Activated CD4-positive, alpha-beta T cell treated with anti-CD3 and anti-CD28 coated beads, Interleukin-2, amount 50 U/mL, for 48 hours (primary cell): Measurements from ENCODE around the gene SLC17A1.

Source experiments
- DNase-seq, 2 experiments: peaks; one replicate each; pipeline ENCODE4 v3.0.0-alpha.2; 2020

Gene SLC17A1

DNA sequence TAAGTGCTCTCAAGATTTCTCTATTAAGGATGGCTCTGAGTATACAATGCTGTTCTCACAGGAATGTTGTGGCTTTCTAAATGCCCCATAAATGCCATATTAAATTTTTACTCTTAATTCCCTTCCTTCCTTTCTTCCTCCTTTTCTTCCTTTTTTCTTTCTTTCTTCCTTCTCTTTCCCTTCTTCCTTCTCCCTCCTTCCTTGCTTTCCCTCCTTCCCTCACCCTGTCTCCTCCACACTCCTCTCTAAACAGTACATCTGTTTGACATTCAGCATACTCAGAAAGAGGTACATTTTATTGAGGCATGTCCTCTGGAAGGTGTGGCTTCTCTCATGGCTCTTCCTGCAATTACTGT, 433 bp upstream of the SLC17A1 start:
- DNase-seq = no peak

DNA sequence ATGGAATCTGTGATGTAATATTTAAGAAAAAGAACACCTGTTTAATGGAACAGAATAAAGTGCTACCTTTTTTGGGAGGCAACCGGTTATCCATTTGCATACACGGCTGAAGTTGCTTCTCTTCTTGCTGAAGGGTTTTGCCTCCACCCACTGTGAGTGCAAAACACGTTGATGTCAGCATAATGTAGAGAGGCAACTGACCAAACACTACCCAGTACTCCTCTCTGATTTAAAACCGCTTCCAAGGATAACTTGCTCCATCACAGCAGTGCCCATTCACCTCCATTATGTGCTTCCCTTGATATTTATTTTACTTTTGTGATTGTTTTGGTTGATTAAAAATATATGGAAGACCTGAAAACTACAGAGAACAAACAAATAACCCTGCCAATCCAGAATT, 1.4 kb downstream of the SLC17A1 start:
- DNase-seq = no peak

DNA sequence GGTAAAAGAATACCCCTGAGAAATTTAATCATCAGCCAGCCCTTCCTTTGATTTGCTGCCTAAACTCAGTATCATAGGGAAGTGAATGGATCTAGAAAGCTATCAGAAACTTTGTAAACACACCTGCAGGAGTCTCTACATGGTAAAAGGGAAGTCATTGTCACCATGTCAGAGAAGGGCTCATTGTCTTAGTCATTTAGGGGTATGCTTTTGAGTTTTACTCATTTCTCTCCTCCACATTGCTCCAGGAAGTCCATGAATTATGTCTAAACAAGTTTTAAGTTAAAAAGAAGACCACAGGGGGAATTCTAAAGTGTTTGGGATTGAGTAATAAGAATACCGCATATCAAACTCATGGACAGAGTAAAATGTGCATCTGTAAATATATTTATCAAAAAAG, 2.5 kb downstream of the SLC17A1 start:
- no peak for DNase-seq

DNA sequence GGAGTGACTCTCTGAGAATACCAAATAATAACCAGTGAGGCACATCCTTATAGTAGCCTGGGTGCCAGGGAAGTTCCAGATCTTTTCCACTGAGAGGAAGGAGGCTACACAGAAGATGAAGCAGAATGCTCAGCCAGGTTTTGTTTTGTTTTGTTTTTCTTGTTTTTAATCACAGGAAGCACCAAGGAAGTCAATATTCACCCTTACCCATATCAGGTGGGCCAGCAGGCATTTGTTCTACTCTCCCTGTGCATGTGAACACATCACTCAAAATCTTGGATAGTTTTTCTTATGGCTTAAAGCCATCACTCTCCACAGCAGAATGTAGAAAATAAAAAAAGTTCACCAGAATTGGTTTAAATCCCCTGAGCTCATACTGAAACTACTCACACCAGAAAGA, 10.5 kb downstream of the SLC17A1 start:
- DNase-seq = no peak

DNA sequence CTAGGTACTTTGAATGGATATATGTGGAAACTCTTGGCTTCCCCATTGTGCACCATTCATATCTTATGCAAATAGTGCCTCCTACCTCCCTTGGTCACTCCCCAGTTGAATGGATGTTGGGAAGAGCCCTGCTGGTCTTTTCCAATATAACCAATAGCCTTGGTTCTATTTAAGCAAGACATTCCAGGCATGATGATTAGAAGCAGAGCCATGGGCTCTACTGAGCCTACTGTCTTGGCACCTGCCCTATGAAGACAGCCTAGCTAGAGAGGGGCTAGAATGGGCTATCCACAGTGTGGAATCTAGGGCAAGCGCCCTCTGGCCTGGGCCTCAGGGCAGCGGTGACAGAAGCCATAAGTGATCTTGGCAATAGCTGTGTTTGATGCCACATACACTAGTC, 15.6 kb downstream of the SLC17A1 start:
- no peak for DNase-seq

DNA sequence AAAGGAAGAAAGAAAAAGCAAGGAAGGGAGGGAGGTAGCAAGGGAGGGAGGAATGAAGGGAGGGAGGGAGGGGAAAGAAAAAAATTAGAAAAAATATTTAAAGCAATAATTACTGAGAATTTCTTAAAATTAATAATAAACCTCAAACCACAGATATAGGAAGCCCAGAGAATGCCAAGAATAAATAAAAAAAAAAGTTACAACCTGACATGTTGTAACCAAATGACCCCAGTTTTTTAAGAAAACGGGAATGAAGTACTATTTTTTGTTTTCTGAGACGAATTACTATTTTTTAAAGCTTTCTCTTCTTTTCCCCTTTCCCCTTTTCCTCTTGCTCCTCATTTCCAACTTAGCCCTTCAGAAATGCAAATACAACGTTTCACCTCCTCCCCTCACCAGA, 16.7 kb downstream of the SLC17A1 start:
- DNase-seq = no peak

DNA sequence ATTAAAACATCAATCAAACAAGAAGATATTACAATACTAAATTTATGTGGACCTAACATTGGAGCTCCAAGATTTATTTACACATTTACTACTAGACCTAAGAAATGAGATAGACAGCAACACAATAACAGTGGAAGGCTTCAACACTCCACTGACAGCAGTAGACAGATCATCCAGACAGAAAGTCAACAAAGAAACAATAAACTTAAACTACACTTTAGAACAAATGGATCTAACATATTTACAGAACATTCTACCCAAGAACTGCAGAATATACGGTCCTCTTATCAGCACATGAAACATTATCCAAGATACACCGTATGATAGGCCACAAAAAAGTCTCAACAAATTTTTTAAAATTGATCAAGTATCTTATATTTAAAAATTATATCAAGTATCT, 27.0 kb downstream of the SLC17A1 start:
- no peak for DNase-seq

DNA sequence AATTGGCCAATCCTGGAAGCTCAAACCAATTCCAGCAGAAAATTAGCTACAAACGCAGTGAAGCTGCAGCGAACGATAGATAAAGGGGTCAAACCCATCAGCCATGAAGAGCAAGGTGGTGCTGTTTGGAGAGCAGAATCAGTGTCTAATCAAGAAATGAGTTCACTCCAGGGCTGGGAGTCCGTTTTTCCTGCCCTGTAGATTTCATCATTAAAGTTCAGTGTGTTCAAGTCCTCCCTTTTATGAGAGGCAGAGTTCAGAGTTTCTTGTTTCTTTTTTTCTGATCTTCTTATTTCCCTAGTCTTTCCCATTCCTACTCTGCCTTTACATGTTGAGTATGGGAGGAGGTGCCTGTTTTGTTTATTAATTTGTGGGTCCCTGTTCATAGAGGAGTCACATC, 30.4 kb downstream of the SLC17A1 start:
- no peak for DNase-seq

DNA sequence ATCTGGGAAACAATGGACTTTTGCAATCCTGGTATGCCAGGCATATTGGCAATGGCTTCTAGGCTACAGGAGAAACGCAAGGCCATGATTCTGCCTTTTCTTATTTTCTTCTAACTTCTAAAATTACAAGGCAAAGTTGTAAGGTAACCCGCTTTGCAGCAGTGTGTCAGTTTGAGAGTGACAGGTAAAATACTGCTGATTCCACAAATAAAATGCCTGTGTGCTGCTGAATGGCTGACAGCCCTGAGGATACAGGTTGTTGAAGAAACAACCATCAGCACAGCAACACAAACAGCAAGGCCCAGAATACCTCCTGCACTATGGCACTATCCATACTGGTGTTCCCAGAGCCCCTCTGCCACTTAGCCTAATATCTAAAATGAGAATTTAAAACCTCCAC, 37.1 kb downstream of the SLC17A1 start:
- no peak for DNase-seq

DNA sequence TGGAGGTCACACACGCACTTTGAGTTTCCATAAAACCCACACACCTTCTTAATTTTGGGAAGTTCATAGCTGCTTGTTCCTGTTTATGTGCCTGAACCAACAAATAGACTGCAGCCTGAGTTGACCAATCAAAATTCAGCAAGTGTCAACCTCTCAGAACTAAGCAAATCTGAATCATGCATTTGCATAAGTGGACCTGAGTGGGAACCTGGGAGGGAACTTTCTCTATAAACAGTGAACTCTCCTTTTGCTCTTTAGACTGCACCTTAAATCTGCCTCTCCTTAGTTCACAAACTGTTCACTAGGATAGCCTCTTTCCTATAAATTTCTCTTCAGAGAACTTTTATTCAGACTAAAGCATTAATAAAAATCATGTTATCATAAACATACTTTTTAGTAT, 37.9 kb downstream of the SLC17A1 start:
- no peak for DNase-seq

DNA sequence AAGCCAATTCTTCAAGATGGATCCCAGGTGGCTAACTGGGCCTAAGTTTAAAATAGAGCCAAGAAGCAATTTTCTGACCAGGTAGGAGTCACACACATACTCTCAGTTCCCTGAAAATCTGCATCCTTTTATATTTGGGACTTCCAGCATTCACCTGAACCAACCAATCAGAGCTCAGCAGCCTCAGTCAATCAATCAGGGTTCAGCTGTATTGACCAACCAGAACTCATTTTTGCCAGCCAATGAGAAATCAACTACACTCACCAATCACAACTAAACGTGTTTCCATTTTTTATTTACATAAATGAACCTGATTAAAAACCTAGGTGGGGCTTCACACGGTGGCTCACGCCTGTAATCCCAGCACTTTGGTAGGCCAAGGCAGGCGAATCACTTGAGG, 39.8 kb downstream of the SLC17A1 start:
- no peak for DNase-seq

DNA sequence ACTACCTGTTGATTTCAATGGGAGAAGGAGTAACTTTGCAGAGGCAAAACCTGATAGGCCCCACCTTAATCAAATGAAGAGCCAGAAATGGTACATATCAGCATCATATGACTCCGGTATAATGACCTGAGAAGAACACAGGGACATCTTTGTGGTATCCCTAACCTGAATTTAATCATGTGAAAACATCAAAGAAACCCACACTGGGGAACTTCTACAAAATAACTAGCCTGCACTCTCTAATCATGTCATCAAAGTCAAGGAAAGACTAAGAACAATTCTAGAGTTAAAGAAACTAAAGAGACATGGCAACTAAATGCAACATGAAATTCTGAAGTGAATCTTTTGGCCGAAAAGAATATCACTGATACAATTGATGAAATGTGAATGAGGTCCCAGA, 42.4 kb downstream of the SLC17A1 start:
- DNase-seq = no peak

DNA sequence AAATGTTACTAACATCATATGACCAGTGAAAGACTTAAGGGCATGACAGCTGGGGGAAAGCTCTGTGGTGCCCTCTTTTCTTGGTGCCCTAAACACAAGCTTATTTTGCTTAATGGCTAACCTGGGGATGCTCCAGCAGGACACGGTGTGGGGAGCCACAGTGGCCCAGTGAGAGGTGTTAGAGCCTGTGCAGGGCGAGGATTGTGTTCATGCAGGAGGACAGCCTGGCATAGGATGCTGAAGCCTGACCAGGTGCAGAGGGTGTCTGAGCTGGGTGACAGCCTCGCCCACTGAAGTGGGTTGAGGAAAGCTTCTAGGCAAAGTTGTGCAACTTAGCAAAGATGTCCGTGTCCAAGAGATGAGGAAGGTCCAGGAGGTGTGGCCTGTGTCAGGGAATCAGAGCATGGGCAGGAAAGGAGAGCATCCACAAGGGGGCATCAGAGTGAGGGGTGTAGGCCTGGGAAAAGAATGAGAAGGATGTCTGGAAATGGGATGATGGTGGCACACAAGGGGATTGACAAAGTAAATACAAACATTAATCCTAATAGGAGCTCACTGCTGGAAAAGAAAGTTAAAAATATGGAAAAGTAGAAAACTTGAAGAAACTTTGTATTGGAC, 43.4 kb downstream of the SLC17A1 start:
- peak; percentile 56 to 60 for DNase-seq

DNA sequence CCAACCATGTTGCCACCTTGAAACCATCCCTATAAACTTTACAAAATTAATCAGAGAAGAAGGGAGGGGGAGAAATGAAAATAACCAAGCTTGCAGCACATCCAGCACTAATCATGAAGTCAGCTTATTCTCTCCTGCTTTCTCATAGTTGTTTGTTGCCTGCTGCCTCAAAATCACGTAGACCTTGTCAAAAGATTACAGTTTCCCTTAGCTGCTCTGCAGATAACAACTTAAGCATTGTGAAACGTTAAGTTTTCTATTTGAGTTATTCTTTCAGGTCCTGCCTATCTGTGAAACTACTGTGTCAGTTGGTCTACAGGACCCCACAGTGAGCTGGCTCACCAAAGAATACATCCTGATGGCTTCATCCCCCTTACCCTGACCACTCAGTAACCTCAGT, 44.4 kb downstream of the SLC17A1 start:
- no peak for DNase-seq

DNA sequence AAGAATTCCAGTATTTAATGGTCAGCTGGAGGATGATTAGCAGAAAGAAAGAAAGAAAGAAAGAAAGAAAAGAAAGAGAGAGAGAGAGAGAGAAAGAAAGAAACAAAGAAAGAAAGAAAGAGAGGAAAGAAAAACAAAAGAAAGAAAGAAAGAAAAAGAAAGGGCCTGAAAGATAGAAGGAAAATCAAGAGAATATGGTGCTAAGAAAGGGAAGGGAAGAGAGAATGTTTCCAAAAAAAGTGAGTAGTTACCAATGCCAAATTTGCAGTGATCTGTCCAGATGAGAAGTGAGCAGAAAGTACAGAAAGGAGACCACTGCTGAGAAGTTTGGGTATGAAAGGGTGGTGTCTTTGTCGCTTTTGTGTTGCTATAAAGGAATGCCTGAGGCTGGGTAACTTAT, 50.7 kb downstream of the SLC17A1 start:
- DNase-seq = no peak

DNA sequence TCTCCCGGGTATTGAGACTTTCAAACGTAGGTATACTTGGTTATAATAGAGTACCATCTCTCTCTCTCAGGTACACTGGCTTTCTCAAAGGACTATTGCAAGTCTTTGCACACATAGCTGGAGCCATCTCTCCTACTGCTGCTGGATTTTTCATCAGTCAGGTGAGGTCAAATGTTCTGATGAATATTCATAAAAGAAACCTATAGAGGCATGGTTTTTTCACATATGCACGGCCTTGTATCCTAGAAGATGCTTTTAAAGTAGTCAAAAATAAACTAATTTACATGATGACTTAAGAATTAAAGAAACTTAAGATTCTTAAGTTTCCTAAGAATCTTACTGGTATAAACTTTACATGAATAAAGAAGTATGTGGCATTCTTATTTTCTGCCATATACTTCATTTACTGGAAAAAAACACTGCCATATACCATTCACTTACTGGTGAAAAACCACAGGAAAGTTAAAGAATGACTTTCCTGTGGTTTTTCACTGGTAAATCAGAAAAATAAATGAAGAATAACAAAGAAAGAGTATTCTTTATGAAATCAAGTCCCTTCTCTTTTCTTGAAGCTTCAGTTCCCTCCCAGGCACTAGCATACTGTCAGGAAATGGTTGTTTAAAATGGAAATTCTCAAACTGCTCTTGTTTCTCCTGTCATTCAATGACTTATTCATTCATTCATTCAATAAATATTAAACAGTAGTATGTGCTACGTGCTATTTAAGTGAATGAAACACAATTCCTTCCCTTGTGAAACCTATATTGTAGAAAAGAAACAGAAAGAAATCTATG, 53.8 kb downstream of the SLC17A1 start:
- no peak for DNase-seq

DNA sequence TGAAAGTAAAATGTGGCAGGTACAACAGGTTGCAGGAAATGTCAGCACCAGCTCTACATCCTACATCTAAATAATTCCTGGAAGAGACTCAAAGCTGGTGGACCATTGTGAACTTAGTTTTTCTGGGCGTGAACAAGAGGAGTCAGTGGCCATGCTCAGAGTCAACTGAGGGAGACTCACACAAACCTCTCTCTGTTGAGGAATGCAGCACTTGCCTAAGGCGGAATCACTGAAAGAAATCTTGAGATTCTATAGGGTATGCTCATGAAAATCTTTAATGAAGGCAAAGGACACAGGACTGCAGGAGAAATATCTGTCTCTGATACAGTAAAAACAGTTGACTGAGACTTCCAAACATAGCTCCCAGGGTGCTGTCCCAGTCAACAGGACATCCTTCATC, 54.8 kb downstream of the SLC17A1 start:
- no peak for DNase-seq

DNA sequence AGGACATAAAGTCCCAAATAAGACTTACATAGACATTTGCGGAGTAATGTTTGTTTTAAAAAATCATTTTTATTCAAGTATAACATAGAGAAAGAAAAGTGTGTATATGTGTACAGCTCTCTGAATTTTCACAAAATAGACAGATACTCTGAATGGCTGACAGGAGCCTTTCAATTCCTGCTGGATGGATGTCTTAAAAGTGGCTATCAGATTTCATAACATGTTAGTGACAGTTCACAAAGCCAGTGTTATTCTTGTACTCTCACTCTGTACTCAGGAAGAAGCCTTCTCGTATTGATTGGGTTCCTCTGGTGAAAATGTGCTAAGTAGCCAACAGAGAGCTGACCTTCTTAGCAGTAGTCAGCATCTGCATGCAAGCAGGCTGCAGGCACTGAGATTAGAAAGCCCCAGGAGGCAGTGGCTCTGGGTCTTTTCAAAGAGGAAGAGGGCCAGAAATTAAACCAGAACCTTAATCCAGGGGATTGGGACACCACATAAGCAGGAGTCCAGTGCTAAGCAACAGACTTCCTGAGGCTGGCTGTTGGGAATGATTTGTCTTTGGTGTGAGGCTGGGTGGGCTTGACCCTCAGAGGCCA, 57.6 kb downstream of the SLC17A1 start:
- no peak for DNase-seq

DNA sequence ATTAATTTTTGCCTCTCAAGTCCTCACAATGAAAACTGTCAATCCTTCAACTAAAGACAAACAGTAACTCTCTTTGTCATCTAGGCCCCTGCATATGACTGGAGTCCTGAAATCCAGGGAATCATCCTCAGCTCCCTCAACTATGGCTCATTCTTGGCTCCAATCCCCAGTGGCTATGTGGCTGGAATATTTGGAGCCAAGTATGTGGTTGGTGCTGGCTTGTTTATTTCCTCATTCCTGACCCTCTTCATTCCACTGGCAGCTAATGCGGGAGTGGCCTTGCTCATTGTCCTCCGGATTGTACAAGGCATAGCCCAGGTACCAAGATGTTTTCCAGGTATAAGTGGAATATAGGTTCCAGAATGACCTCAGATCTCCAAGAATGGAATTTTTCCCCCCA, 61.9 kb downstream of the SLC17A1 start:
- DNase-seq = no peak

DNA sequence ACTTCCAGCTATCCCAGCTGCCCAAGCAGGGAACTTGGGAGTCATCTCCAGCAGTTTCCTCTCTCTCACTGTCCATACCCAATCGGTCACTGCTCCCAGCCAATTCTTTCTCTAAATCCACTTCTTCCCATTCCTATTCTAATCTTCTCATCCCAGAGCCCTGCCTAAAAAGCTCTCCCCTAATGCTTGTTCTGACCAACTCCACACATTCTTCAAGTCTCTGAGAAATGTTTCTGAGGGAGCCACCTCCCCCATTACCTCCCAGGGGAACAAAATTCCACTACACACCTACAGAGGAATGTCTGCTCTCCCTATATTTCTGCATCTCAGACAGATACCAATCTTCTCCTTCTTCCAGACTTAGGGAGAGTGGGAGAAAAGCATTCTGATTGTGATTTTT, 63.3 kb downstream of the SLC17A1 start:
- no peak for DNase-seq

DNA sequence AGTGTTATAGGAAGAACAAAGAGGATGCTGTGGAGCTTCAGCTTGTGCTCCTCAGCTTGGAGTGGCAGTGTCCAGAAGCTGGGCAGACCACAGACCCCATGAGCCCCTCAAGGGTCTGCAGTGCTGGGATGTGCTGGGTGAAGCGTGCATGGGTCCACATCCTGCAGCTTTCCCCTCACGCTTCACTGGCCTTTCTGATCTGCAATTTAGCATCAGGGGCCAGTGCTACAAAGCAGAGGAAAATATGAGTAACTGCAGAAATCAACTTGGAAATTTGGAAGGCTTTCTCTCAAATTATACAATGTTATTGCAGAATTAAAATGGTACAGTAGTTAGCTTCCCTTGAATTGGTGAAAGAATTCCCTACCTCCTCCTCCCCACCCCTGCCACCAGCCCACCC, 67.2 kb downstream of the SLC17A1 start:
- DNase-seq = no peak

DNA sequence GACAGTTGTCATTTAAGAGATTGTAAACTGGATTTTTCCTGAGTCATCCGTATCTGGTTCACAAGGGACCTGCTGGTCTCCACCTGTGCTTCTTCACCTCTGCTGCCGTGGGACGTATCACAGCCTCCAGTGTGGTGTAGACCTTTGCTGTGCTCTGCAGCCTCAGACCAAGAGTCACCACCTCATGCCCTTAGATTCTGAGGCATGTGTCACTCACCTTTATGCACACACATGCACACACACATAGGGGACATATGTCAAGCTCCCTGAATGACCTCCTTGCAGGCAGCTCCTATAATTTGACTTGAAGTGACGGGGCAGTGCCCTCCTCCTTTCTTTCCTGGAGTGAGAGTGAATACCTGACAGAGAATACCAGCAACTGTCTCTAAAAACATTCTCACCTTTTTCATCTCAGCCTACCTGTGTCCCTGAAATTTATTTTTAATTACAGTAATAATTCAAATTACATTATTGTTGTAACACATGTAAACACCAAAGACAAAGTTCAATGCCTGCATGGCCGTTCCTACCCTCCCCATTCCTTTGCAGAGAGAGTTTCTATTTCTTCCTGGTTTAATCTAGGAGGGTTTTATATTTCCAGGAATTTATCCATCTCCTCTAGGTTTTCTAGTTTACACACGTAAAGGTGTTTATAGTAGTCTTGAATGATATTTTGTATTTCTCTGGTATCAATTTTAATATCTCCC, 73.8 kb downstream of the SLC17A1 start:
- no peak for DNase-seq

DNA sequence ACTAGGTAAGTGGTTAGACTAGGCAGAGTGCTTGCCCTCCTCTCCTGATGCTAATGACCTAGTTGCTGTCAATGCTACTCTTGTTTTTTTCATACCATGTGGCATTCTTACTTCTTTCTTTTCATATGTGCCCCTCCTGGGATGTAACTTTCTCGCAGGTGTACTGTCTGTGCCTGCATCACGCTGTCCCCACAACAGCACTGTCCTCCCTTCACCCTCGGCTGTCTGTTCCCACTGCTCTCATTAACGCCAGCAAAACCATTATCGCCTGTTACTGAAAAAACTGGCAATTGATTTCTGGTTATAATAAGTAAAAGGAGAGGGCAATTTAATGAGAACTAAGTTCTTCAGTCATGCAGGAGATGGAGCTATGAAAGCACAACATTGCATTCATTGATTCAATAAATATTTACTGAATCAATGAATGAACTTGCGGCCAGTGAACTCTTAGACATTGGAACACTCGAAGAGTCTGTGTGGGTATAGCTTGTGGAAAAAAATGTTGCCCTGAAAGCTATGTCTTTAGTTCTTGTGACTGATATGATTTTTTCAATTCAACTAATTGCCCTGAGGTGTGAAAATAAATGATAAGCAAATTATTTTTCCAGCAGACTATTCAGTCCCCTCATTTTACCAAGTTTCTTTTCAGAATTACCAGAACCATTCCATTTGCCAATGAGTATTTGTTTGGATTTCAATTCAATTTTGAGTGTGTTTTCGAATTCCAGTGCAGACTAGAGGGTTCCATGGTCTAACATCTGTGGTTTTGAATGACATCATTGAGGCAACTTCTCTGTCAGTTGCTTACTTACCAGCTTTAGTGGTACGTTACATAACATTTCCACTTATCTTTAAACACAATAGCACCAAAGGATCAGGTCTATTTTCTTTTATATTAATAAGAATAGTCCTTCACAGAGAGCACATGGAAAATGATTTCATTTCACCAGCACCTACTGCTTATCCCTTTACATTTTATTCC, 75.2 kb downstream of the SLC17A1 start:
- DNase-seq = no peak
